ENCODE data around the gene MYLK.

The MYLK gene

GRCh38 chr3:123877466-123877865, 6.7 kb downstream of the MYLK start:
- Histone ChIP-seq H3K36me3 (ENCODE audit: insufficient read depth, low read depth, low read length) (no peaks in the 10 kb centered on the region), H3K9ac (ENCODE audit: low read depth, low read length) (no peak overlapping the region), H3K27me3 (ENCODE audit: insufficient read depth, low read length) (peaks cover under 1% of the 10 kb centered on the region; the same call in 1 of the 2 replicates), H3K4me3 (ENCODE audit: low read length) (no peak overlapping the region), H3K4me1 (ENCODE audit: insufficient read depth, low read length) (peaks cover 4% of the 10 kb centered on the region; the same call in 1 of the 2 replicates), H3K27ac (ENCODE audit: low read length) (no peak overlapping the region), H3K9me3 (ENCODE audit: insufficient read depth, low read depth, low read length) (no peaks in the 10 kb centered on the region)

- no peak overlapping the region for H3K4me3 ChIP-seq (ENCODE audit: low read length)
- no peak overlapping the region for H3K27ac ChIP-seq (ENCODE audit: low read length)
- H3K4me1 ChIP-seq (ENCODE audit: insufficient read depth, low read length), result peaks cover 2% of the 10 kb centered on the region; the same call in 1 of the 2 replicates
Observed at GRCh38 chr3:123876858-123877257, 7.3 kb downstream of the MYLK start.

GRCh38 chr3:123872621-123873020, 11.5 kb downstream of the MYLK start:
- H3K9me3 ChIP-seq (ENCODE audit: insufficient read depth, low read depth, low read length), result no peaks in the 10 kb centered on the region; the same call in 1 of the 2 replicates
- H3K27me3 ChIP-seq (ENCODE audit: insufficient read depth, low read length), result no peaks in the 10 kb centered on the region
- no peaks in the 10 kb centered on the region for H3K36me3 ChIP-seq (ENCODE audit: insufficient read depth, low read depth, low read length)
- no peak overlapping the region for H3K27ac ChIP-seq (ENCODE audit: low read length)
- no peak overlapping the region for H3K4me3 ChIP-seq (ENCODE audit: low read length)
- H3K4me1 ChIP-seq (ENCODE audit: insufficient read depth, low read length), result no peaks in the 10 kb centered on the region
- H3K9ac ChIP-seq (ENCODE audit: low read depth, low read length), result no peak overlapping the region

More at GRCh38 chr3:123876858-123877257, 7.3 kb downstream of the MYLK start:
- no peaks in the 10 kb centered on the region for H3K36me3 ChIP-seq (ENCODE audit: insufficient read depth, low read depth, low read length)
- no peak overlapping the region for H3K9ac ChIP-seq (ENCODE audit: low read depth, low read length)
- no peaks in the 10 kb centered on the region for H3K27me3 ChIP-seq (ENCODE audit: insufficient read depth, low read length)
- no peaks in the 10 kb centered on the region for H3K9me3 ChIP-seq (ENCODE audit: insufficient read depth, low read depth, low read length)

GRCh38 chr3:123871946-123872345, 12.2 kb downstream of the MYLK start:
- H3K9ac ChIP-seq (ENCODE audit: low read depth, low read length), result no peak overlapping the region
- no peaks in the 10 kb centered on the region for H3K27me3 ChIP-seq (ENCODE audit: insufficient read depth, low read length)
- no peaks in the 10 kb centered on the region for H3K4me1 ChIP-seq (ENCODE audit: insufficient read depth, low read length)
- H3K27ac ChIP-seq (ENCODE audit: low read length), result no peak overlapping the region
- no peaks in the 10 kb centered on the region; the same call in 1 of the 2 replicates for H3K9me3 ChIP-seq (ENCODE audit: insufficient read depth, low read depth, low read length)
- no peak overlapping the region for H3K4me3 ChIP-seq (ENCODE audit: low read length)
- H3K36me3 ChIP-seq (ENCODE audit: insufficient read depth, low read depth, low read length), result no peaks in the 10 kb centered on the region

- no peaks in the 10 kb centered on the region for H3K4me1 ChIP-seq (ENCODE audit: insufficient read depth, low read length)
- no peak overlapping the region for H3K4me3 ChIP-seq (ENCODE audit: low read length)
- no peaks in the 10 kb centered on the region for H3K36me3 ChIP-seq (ENCODE audit: insufficient read depth, low read depth, low read length)
- H3K9ac ChIP-seq (ENCODE audit: low read depth, low read length), result no peak overlapping the region
- H3K9me3 ChIP-seq (ENCODE audit: insufficient read depth, low read depth, low read length), result no peaks in the 10 kb centered on the region; the same call in 1 of the 2 replicates
- no peak overlapping the region for H3K27ac ChIP-seq (ENCODE audit: low read length)
- no peaks in the 10 kb centered on the region for H3K27me3 ChIP-seq (ENCODE audit: insufficient read depth, low read length)
Observed at GRCh38 chr3:123870033-123870432, 14.1 kb downstream of the MYLK start.

- no peaks in the 10 kb centered on the region for H3K36me3 ChIP-seq (ENCODE audit: insufficient read depth, low read depth, low read length)
- H3K27ac ChIP-seq (ENCODE audit: low read length), result no peak overlapping the region
- H3K4me1 ChIP-seq (ENCODE audit: insufficient read depth, low read length), result no peaks in the 10 kb centered on the region
- no peaks in the 10 kb centered on the region; the same call in 1 of the 2 replicates for H3K9me3 ChIP-seq (ENCODE audit: insufficient read depth, low read depth, low read length)
- no peak overlapping the region for H3K4me3 ChIP-seq (ENCODE audit: low read length)
- no peak overlapping the region for H3K9ac ChIP-seq (ENCODE audit: low read depth, low read length)
- H3K27me3 ChIP-seq (ENCODE audit: insufficient read depth, low read length), result no peaks in the 10 kb centered on the region
Observed at GRCh38 chr3:123869165-123869564, 15.0 kb downstream of the MYLK start.

GRCh38 chr3:123864706-123865105, 19.4 kb downstream of the MYLK start:
- Histone ChIP-seq H3K27me3 (ENCODE audit: insufficient read depth, low read length) (no peaks in the 10 kb centered on the region), H3K4me3 (ENCODE audit: low read length) (no peak overlapping the region), H3K9ac (ENCODE audit: low read depth, low read length) (no peak overlapping the region), H3K4me1 (ENCODE audit: insufficient read depth, low read length) (no peaks in the 10 kb centered on the region), H3K27ac (ENCODE audit: low read length) (no peak overlapping the region), H3K9me3 (ENCODE audit: insufficient read depth, low read depth, low read length) (no peaks in the 10 kb centered on the region), H3K36me3 (ENCODE audit: insufficient read depth, low read depth, low read length) (no peaks in the 10 kb centered on the region)

- Histone ChIP-seq H3K4me3 (ENCODE audit: low read length) (no peak overlapping the region), H3K4me1 (ENCODE audit: insufficient read depth, low read length) (no peaks in the 10 kb centered on the region), H3K27me3 (ENCODE audit: insufficient read depth, low read length) (no peaks in the 10 kb centered on the region), H3K27ac (ENCODE audit: low read length) (no peak overlapping the region), H3K9me3 (ENCODE audit: insufficient read depth, low read depth, low read length) (no peaks in the 10 kb centered on the region), H3K36me3 (ENCODE audit: insufficient read depth, low read depth, low read length) (no peaks in the 10 kb centered on the region), H3K9ac (ENCODE audit: low read depth, low read length) (no peak overlapping the region)
Observed at GRCh38 chr3:123862152-123862551, 22.0 kb downstream of the MYLK start.

GRCh38 chr3:123861081-123861836, 22.9 kb downstream of the MYLK start:
- H3K36me3 ChIP-seq (ENCODE audit: insufficient read depth, low read depth, low read length), result no peaks in the 10 kb centered on the region

GRCh38 chr3:123859177-123859576, 25.0 kb downstream of the MYLK start:
- Histone ChIP-seq H3K27me3 (ENCODE audit: insufficient read depth, low read length) (no peaks in the 10 kb centered on the region), H3K4me3 (ENCODE audit: low read length) (no peak overlapping the region), H3K27ac (ENCODE audit: low read length) (no peak overlapping the region), H3K9me3 (ENCODE audit: insufficient read depth, low read depth, low read length) (no peaks in the 10 kb centered on the region), H3K9ac (ENCODE audit: low read depth, low read length) (no peak overlapping the region), H3K36me3 (ENCODE audit: insufficient read depth, low read depth, low read length) (no peaks in the 10 kb centered on the region), H3K4me1 (ENCODE audit: insufficient read depth, low read length) (no peaks in the 10 kb centered on the region)

More at GRCh38 chr3:123861081-123861836, 22.9 kb downstream of the MYLK start:
- Histone ChIP-seq H3K9me3 (ENCODE audit: insufficient read depth, low read depth, low read length) (no peaks in the 10 kb centered on the region), H3K27ac (ENCODE audit: low read length) (no peak overlapping the region), H3K27me3 (ENCODE audit: insufficient read depth, low read length) (no peaks in the 10 kb centered on the region), H3K4me1 (ENCODE audit: insufficient read depth, low read length) (no peaks in the 10 kb centered on the region), H3K4me3 (ENCODE audit: low read length) (no peak overlapping the region), H3K9ac (ENCODE audit: low read depth, low read length) (no peak overlapping the region)

GRCh38 chr3:123854905-123855304, 29.2 kb downstream of the MYLK start:
- H3K4me3 ChIP-seq (ENCODE audit: low read length), result no peak overlapping the region
- no peaks in the 10 kb centered on the region for H3K36me3 ChIP-seq (ENCODE audit: insufficient read depth, low read depth, low read length)
- no peaks in the 10 kb centered on the region for H3K4me1 ChIP-seq (ENCODE audit: insufficient read depth, low read length)
- H3K9me3 ChIP-seq (ENCODE audit: insufficient read depth, low read depth, low read length), result no peaks in the 10 kb centered on the region
- H3K27ac ChIP-seq (ENCODE audit: low read length), result no peak overlapping the region
- no peaks in the 10 kb centered on the region for H3K27me3 ChIP-seq (ENCODE audit: insufficient read depth, low read length)
- no peak overlapping the region for H3K9ac ChIP-seq (ENCODE audit: low read depth, low read length)

GRCh38 chr3:123853686-123854372, 30.3 kb downstream of the MYLK start:
- Histone ChIP-seq H3K4me3 (ENCODE audit: low read length) (no peak overlapping the region), H3K27me3 (ENCODE audit: insufficient read depth, low read length) (no peaks in the 10 kb centered on the region), H3K9ac (ENCODE audit: low read depth, low read length) (no peak overlapping the region), H3K27ac (ENCODE audit: low read length) (no peak overlapping the region), H3K9me3 (ENCODE audit: insufficient read depth, low read depth, low read length) (peaks cover 7% of the 10 kb centered on the region), H3K36me3 (ENCODE audit: insufficient read depth, low read depth, low read length) (no peaks in the 10 kb centered on the region), H3K4me1 (ENCODE audit: insufficient read depth, low read length) (no peaks in the 10 kb centered on the region)

Measured in iPS-20b (cell line).